Measurements from ENCODE around the gene WDR4.

DNA sequence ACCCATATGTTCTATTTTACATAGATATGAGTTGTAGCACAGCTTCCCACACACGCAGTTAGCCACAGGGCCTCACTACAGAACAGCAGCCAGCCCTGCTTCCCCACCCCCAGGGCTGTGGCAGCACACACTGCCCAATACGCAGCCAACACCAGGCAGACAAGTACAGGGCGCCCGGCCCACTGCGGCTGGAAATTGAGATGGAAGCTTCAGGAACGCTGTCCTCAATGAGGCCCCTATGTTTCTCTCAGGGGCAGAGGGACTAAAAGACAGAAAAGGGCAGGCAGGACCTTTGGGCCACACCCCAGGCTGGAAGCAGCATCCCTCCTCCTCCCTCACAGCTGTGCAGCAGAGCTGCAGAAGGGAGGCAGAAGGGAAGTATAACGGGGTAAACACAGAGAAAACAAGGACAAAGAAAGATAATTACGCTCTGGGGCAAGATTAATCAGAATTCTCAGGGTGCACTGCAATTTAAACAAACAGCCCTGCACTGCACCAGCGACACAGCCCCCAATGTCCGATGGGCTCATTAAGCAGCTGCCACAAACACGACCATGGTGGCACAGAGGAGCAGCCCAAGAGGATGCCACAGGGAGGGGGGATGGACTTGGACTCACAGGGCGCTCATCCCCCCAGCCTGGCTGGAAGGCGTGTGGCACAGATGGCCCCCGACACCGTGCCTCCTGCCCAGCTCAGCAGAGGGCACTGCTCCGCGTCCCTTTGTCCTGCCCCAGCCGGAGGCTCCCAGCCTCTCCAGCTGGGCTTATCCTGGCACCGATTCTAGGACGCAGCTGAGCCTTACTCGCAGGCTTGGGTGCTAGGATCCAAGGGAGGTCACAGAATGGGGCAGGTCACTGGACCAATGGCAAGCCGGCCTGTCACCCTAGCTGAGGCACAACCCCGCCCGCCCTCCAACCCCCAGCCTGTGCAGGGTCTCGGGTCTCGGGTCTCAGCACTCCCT is 14.2 kb downstream of the WDR4 start:
- TF ChIP-seq, protein P1, sequence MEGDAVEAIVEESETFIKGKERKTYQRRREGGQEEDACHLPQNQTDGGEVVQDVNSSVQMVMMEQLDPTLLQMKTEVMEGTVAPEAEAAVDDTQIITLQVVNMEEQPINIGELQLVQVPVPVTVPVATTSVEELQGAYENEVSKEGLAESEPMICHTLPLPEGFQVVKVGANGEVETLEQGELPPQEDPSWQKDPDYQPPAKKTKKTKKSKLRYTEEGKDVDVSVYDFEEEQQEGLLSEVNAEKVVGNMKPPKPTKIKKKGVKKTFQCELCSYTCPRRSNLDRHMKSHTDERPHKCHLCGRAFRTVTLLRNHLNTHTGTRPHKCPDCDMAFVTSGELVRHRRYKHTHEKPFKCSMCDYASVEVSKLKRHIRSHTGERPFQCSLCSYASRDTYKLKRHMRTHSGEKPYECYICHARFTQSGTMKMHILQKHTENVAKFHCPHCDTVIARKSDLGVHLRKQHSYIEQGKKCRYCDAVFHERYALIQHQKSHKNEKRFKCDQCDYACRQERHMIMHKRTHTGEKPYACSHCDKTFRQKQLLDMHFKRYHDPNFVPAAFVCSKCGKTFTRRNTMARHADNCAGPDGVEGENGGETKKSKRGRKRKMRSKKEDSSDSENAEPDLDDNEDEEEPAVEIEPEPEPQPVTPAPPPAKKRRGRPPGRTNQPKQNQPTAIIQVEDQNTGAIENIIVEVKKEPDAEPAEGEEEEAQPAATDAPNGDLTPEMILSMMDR (conservative IDR thresholded peaks at IDR 0.05), result no peak
- TF ChIP-seq EZH2 (IDR thresholded peaks at IDR 0.05; ENCODE audit: low read depth), result no peak
